HL-60 (cell line): Measurements from ENCODE around the gene ENSA.
A peak's percentile ranks its signal among the peaks of the same experiment; 100 is the strongest.
"Not testable (repeated sequence)": the region's sequence is repeated elsewhere in the genome, so short reads cannot be mapped to it uniquely, and the experiment has no call there.

Source experiments
- DNase-seq, 2 experiments: peaks; one replicate each; pipeline ENCODE4 v3.0.0-alpha.2; 2010 to 2020; ENCODE audit warnings: low read depth in 1 of 2, low spot score in 1 of 2
- H3K27ac ChIP-seq: fragments of 250-450 bp; sonication (Bioruptor Pico); replicated peaks from 2 replicates; pipeline ENCODE4 v1.5.1; 2020; ENCODE audit warnings: mild to moderate bottlenecking, moderate library complexity
- H3K27me3 ChIP-seq: fragments of 250-450 bp; sonication (Bioruptor Pico); 2 replicates; pipeline ENCODE4 v1.5.1; 2021; ENCODE audit warnings: mild to moderate bottlenecking, moderate library complexity; ENCODE audit not compliant: insufficient read depth, poor library complexity, severe bottlenecking
- H3K4me3 ChIP-seq: replicated peaks from 2 replicates; pipeline ENCODE4 v1.5.1; 2011; ENCODE audit warnings: mild to moderate bottlenecking, control low read depth, low read length; ENCODE audit not compliant: insufficient read depth
- CTCF ChIP-seq: IDR thresholded peaks from one replicate; pipeline ENCODE4 v1.5.1; 2011; ENCODE audit warnings: low read length, control low read depth, inconsistent platforms; ENCODE audit not compliant: insufficient read depth
- GABPA ChIP-seq: IDR thresholded peaks from 2 replicates; pipeline ENCODE4 v1.6.1; 2012; ENCODE audit warnings: low read depth
- POLR2AphosphoS5 ChIP-seq: IDR thresholded peaks from 2 replicates; pipeline ENCODE4 v1.6.1; 2012; ENCODE audit warnings: low read depth
- REST ChIP-seq: IDR thresholded peaks from 2 replicates; pipeline ENCODE4 v1.6.1; 2012; ENCODE audit warnings: low read depth; ENCODE audit not compliant: insufficient replicate concordance
- SPI1 ChIP-seq: IDR thresholded peaks from 2 replicates; pipeline ENCODE4 v1.6.1; 2012; ENCODE audit warnings: low read depth, mild to moderate bottlenecking, borderline replicate concordance

The ENSA gene

GRCh38 chr1:150575072-150575489 lies 54.3 kb downstream of the ENSA start:
- no peaks in the 10 kb centered on the region for H3K27me3 ChIP-seq
- H3K4me3 ChIP-seq, result no peak overlapping the region

GRCh38 chr1:150574260-150575071 lies 54.9 kb downstream of the ENSA start:
- H3K4me3 ChIP-seq, result no peak overlapping the region

More at GRCh38 chr1:150575072-150575489, 54.3 kb downstream of the ENSA start:
- no peak overlapping the region for H3K27ac ChIP-seq
- TF ChIP-seq REST, result no peak
- TF ChIP-seq GABPA, result no peak
- no peak for TF ChIP-seq SPI1
- no peak for TF ChIP-seq CTCF
- DNase-seq, result no peak

GRCh38 chr1:150573648-150574071 lies 55.8 kb downstream of the ENSA start:
- H3K4me3 ChIP-seq, H3K27me3 ChIP-seq, DNase-seq, H3K27ac ChIP-seq: not testable (repeated sequence)
- peak; percentile 47; the same call in 1 of the 2 replicates for TF ChIP-seq POLR2AphosphoS5

More at GRCh38 chr1:150574260-150575071, 54.9 kb downstream of the ENSA start:
- no peak for DNase-seq
- H3K27me3 ChIP-seq, result no peaks in the 10 kb centered on the region
- H3K27ac ChIP-seq, result no peak overlapping the region
- TF ChIP-seq POLR2AphosphoS5 (peak; percentile 36; the same call in 1 of the 2 replicates), SPI1 (no peak), GABPA (no peak)

GRCh38 chr1:150572918-150573647 lies 56.3 kb downstream of the ENSA start:
- Histone ChIP-seq H3K4me3 (no peak overlapping the region), H3K27me3 (no peaks in the 10 kb centered on the region), H3K27ac (no peak overlapping the region)
- no peak for DNase-seq
- TF ChIP-seq CTCF (no peak), SPI1 (no peak), REST (no peak), POLR2AphosphoS5 (no peak), GABPA (no peak)
